Upper lobe of left lung (tissue), 6 donors: ENCODE measurements around the gene UBAC2. TPM values are rescaled to one million over a fixed set of nuclear protein-coding genes. Genes with fewer than 3 reads are reported as not detected.

ENCODE experiments used
- ATAC-seq, 2 donors: fragments of 200-7000 bp; cut with Tn5 transposase; one replicate each; pipeline ENCODE4 v1.9.1; 2022; ENCODE audit warnings: mild to moderate bottlenecking in 2 of 2, moderate library complexity in 2 of 2; ENCODE audit not compliant: low FRiP score in 2 of 2
- DNase-seq, 2 donors: peaks; one replicate each; pipeline ENCODE4 v3.0.0-alpha.2; 2019 to 2020
- H3K27ac ChIP-seq, 4 donors: fragments of 200-600 bp; sonication (generic); one replicate each; pipeline ENCODE4 v1.5.1; 2016 to 2019
- H3K27me3 ChIP-seq, 4 donors: fragments of 200-600 bp; sonication (generic); one replicate each; pipeline ENCODE4 v1.5.1; 2017 to 2019
- H3K36me3 ChIP-seq, 4 donors: fragments of 200-600 bp; sonication (generic); one replicate each; pipeline ENCODE4 v1.5.1; 2016 to 2019
- H3K4me1 ChIP-seq, 4 donors: fragments of 200-600 bp; sonication (generic); one replicate each; pipeline ENCODE4 v1.5.1; 2018 to 2019
- H3K4me3 ChIP-seq, 4 donors: fragments of 200-600 bp; sonication (generic); one replicate each; pipeline ENCODE4 v1.5.1; 2017 to 2019; ENCODE audit warnings: mild to moderate bottlenecking in 2 of 4, moderate library complexity in 1 of 4
- H3K9me3 ChIP-seq, 4 donors: fragments of 200-600 bp; sonication (generic); one replicate each; pipeline ENCODE4 v1.5.1; 2018 to 2019
- CTCF ChIP-seq, 6 experiments: fragments of 450-650 bp in 4 of 6; fragments of 200-600 bp in 2 of 6; sonication (generic) in 2 of 6; IDR thresholded peaks; one replicate each; pipeline ENCODE4 v1.5.1; 2016 to 2019; ENCODE audit warnings: antibody characterized with exemption in 6 of 6
- EP300 ChIP-seq, 4 donors: sonication (generic); formaldehyde crosslinking; IDR thresholded peaks; one replicate each; pipeline ENCODE4 v1.5.1; 2017; ENCODE audit warnings: antibody characterized with exemption in 4 of 4, control low read depth in 2 of 4
- POLR2A ChIP-seq, 4 donors: fragments of 450-650 bp; IDR thresholded peaks; one replicate each; pipeline ENCODE4 v1.5.1; 2016 to 2017; ENCODE audit warnings: antibody characterized with exemption in 4 of 4, mild to moderate bottlenecking in 2 of 4
- POLR2AphosphoS5 ChIP-seq, 2 donors: sonication (generic); formaldehyde crosslinking; IDR thresholded peaks; one replicate each; pipeline ENCODE4 v1.5.1; 2017; ENCODE audit warnings: antibody characterized with exemption in 2 of 2
- WGBS, 2 donors: methylation state at CpG; one replicate each; pipeline ENCODE4 v1.1.5; 2017 to 2018; 5-methylcytosine and 5-hydroxymethylcytosine counted together
- total RNA-seq, 6 donors: library from RNA; depleted of rRNA in 4 of 6; stranded (reverse); fragments of >200 nt in 4 of 6; gene quantifications; one replicate each; pipeline versions ENCODE4 v1.1.0 to v1.2.1, GENCODE V29; 2016 to 2021
- donor health status: DM: no; HTN: no; CAD: no; lungs with moderate emphysema.
- donor health status: DM: no; HTN: yes; CAD: no; lungs with severe emphysema.

The UBAC2 gene
- total RNA-seq, 6 donors from 2014 or later, result 29.3 to 55.5 (median 47.7) TPM

DNA sequence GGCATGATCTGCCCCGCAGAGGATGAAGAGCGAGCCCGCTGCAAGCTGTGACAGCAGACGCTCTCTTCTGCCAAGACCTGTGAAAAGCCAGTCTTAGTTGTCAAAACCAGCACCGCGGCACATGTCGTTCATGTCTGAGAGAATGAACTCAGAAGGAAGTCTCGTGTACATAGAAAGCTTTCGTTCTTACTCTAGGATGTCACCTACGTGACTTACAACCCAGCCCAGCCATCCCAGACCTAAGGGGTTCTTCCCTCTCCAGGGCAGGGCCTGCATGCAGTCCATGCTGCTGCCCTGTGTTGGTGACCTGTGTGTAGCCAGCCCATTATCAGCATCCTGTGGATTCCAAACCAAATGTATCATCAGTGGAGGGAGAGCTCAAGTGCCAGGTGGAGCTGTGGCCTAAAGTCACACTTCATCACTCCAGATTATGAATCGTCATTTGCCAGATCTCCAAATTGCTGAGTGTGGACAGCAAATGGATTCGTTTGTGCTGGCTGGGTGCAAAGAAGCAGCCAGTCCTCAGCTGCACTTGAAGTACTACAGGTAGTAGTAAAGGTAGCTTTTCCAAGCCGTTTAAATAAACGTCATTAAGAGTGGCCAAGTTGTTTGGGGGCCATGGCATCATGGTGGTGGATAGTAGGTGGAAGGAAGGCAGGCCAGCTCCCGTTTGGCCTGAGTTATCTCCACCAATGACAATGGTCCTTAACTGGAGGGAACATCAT is 180.4 kb downstream of the UBAC2 start:
- no peak for TF ChIP-seq POLR2AphosphoS5 (IDR thresholded peaks at IDR 0.05)
- TF ChIP-seq POLR2A (IDR thresholded peaks at IDR 0.05), result no peak
- no peak for TF ChIP-seq EP300 (IDR thresholded peaks at IDR 0.05)
- TF ChIP-seq CTCF (IDR thresholded peaks at IDR 0.05), result no peak
- H3K36me3 ChIP-seq, result peaks cover 0 to 20% (median 8%) of the 10 kb centered on the region in 4 donors
- DNase-seq, result no peak
- no peaks in the 10 kb centered on the region for H3K9me3 ChIP-seq
- H3K4me1 ChIP-seq, result no peaks in the 10 kb centered on the region
- H3K27ac ChIP-seq, result peak overlapping the region in 1 of 4 donors; percentile 28
- H3K4me3 ChIP-seq, result no peak overlapping the region
- WGBS, 2 donors, result 84 to 92% methylated on average over 15 of the region's 15 CpGs
- ATAC-seq, result no peak
- H3K27me3 ChIP-seq, result no peaks in the 10 kb centered on the region

GRCh38 chr13:99381766-99382165 is 181.1 kb downstream of the UBAC2 start:
- Histone ChIP-seq H3K36me3 (peaks cover 0 to 27% (median 11%) of the 10 kb centered on the region in 4 donors), H3K9me3 (no peaks in the 10 kb centered on the region), H3K4me3 (no peak overlapping the region), H3K4me1 (no peaks in the 10 kb centered on the region), H3K27ac (no peak overlapping the region), H3K27me3 (no peaks in the 10 kb centered on the region)
- DNase-seq, result no peak
- no peak for ATAC-seq
- TF ChIP-seq POLR2AphosphoS5 (IDR thresholded peaks at IDR 0.05) (no peak), EP300 (IDR thresholded peaks at IDR 0.05) (no peak), POLR2A (IDR thresholded peaks at IDR 0.05) (no peak), CTCF (IDR thresholded peaks at IDR 0.05) (no peak)
- 78 to 81% methylated on average over 2 of the region's 2 CpGs for WGBS, 2 donors

DNA sequence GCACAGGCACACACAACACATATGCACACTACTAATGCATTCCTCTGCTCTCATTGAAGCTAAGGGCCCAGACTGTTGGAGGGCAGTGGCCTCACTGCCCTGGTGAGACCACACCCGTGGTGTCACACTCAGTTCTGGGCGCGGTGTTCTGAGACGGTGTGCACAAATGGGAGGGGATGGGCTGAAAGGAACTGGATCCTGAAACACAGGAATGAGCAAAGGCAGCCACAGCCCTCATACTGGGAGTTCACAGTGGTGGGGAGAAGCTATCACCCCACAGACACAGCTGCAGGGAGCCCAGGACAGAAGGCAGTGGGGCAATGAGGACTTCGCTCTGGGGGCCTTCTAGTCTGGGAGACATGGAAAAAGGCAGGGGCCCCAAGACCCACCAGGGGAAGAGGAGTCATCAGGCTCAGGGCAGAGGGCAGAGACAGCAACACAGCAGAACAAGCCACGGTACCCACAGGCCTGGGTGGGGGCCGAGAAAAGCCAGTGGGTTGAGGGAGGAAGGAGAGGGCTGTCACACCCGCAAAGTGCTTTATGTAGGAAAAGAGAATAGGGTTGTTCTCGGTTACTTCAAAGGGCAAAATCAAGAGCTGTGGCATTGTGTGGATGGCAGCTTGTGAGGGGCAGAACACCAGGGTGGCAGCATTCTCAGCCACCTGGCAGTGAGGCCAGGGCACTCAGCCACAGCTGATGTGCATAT is 181.9 kb downstream of the UBAC2 start:
- TF ChIP-seq POLR2A (IDR thresholded peaks at IDR 0.05) (no peak), POLR2AphosphoS5 (IDR thresholded peaks at IDR 0.05) (no peak), EP300 (IDR thresholded peaks at IDR 0.05) (no peak), CTCF (IDR thresholded peaks at IDR 0.05) (no peak)
- H3K27ac ChIP-seq, result no peak overlapping the region
- DNase-seq, result no peak
- H3K36me3 ChIP-seq, result peaks cover 0 to 30% (median 12%) of the 10 kb centered on the region in 4 donors
- no peaks in the 10 kb centered on the region for H3K4me1 ChIP-seq
- no peaks in the 10 kb centered on the region for H3K27me3 ChIP-seq
- no peaks in the 10 kb centered on the region for H3K9me3 ChIP-seq
- H3K4me3 ChIP-seq, result no peak overlapping the region
- ATAC-seq, result no peak
- WGBS, 2 donors, result 75 to 81% methylated on average over 8 to 9 of the region's 9 CpGs

GRCh38 chr13:99383511-99383921 is 182.9 kb downstream of the UBAC2 start:
- no peaks in the 10 kb centered on the region for H3K27me3 ChIP-seq
- no peak for TF ChIP-seq POLR2AphosphoS5 (IDR thresholded peaks at IDR 0.05)
- no peak for TF ChIP-seq POLR2A (IDR thresholded peaks at IDR 0.05)
- TF ChIP-seq CTCF (IDR thresholded peaks at IDR 0.05), result no peak
- no peak for TF ChIP-seq EP300 (IDR thresholded peaks at IDR 0.05)
- DNase-seq, result no peak
- H3K9me3 ChIP-seq, result no peaks in the 10 kb centered on the region
- H3K27ac ChIP-seq, result no peak overlapping the region
- 87 to 94% methylated on average over 8 to 11 of the region's 11 CpGs for WGBS, 2 donors
- peak in 1 of 2 donors; percentile 12 for ATAC-seq
- H3K4me1 ChIP-seq, result no peaks in the 10 kb centered on the region
- H3K4me3 ChIP-seq, result no peak overlapping the region
- peaks cover 0 to 30% (median 12%) of the 10 kb centered on the region in 4 donors for H3K36me3 ChIP-seq
